Activated naive CD8-positive, alpha-beta T cell (primary cell): ENCODE results near the gene RSPO4.
"Not testable (repeated sequence)": the region's sequence is repeated elsewhere in the genome, so short reads cannot be mapped to it uniquely, and the experiment has no call there.

Experiments
- H3K27ac Mint-ChIP-seq: one replicate; pipeline ENCODE4 v1.8.0; 2021; ENCODE audit warnings: mixed read lengths
- H3K27me3 Mint-ChIP-seq: one replicate; pipeline ENCODE4 v1.8.0; 2021; ENCODE audit warnings: mixed read lengths
- H3K36me3 Mint-ChIP-seq: one replicate; pipeline ENCODE4 v1.8.0; 2021; ENCODE audit warnings: mixed read lengths
- H3K4me1 Mint-ChIP-seq: one replicate; pipeline ENCODE4 v1.8.0; 2021; ENCODE audit warnings: low read depth, mixed read lengths
- H3K4me3 Mint-ChIP-seq: one replicate; pipeline ENCODE4 v1.8.0; 2021; ENCODE audit warnings: mild to moderate bottlenecking, mixed read lengths
- H3K9me3 Mint-ChIP-seq: one replicate; pipeline ENCODE4 v1.8.0; 2021; ENCODE audit warnings: low read depth, mixed read lengths

The RSPO4 gene

GRCh38 chr20:1001911-1002681 lies at the start of gene RSPO4:
RSPO4 (minus strand) TSS chr20:1002311; CDS start chr20:1002164, 147 bp downstream.
- Mint-ChIP-seq H3K4me3 (peak within 1 kb of the TSS; percentile 76), H3K36me3 (no peaks in the 10 kb centered on the region), H3K4me1 (peaks cover 8% of the 10 kb centered on the region), H3K27me3 (peaks cover 15% of the 10 kb centered on the region), H3K27ac (no peak within 1 kb of the TSS), H3K9me3 (no peaks in the 10 kb centered on the region)

- H3K27ac Mint-ChIP-seq, result no peak overlapping the region
Observed at GRCh38 chr20:1050440-1050839, 48.3 kb upstream of the RSPO4 start.

GRCh38 chr20:1045860-1046418 lies 43.8 kb upstream of the RSPO4 start:
- Mint-ChIP-seq H3K9me3 (no peaks in the 10 kb centered on the region), H3K36me3 (peaks cover under 1% of the 10 kb centered on the region), H3K27me3 (no peaks in the 10 kb centered on the region), H3K4me1 (no peaks in the 10 kb centered on the region), H3K4me3 (no peak overlapping the region), H3K27ac (no peak overlapping the region)

More at GRCh38 chr20:1050440-1050839, 48.3 kb upstream of the RSPO4 start:
- Mint-ChIP-seq H3K4me1 (no peaks in the 10 kb centered on the region), H3K27me3 (no peaks in the 10 kb centered on the region), H3K9me3 (no peaks in the 10 kb centered on the region), H3K36me3 (no peaks in the 10 kb centered on the region), H3K4me3 (no peak overlapping the region)

- no peaks in the 10 kb centered on the region for H3K9me3 Mint-ChIP-seq
- H3K36me3 Mint-ChIP-seq, result peaks cover 3% of the 10 kb centered on the region
- H3K4me1 Mint-ChIP-seq, result no peaks in the 10 kb centered on the region
- H3K4me3 Mint-ChIP-seq, result no peak overlapping the region
- no peak overlapping the region for H3K27ac Mint-ChIP-seq
- no peaks in the 10 kb centered on the region for H3K27me3 Mint-ChIP-seq
Observed at GRCh38 chr20:1041845-1042390, 39.8 kb upstream of the RSPO4 start.

- H3K36me3 Mint-ChIP-seq, result peaks cover 3% of the 10 kb centered on the region
- no peaks in the 10 kb centered on the region for H3K9me3 Mint-ChIP-seq
- no peaks in the 10 kb centered on the region for H3K4me1 Mint-ChIP-seq
- no peak overlapping the region for H3K4me3 Mint-ChIP-seq
- H3K27ac Mint-ChIP-seq, result no peak overlapping the region
- H3K27me3 Mint-ChIP-seq, result peaks cover 4% of the 10 kb centered on the region
Observed at GRCh38 chr20:1038205-1038604, 36.1 kb upstream of the RSPO4 start.

GRCh38 chr20:1037039-1037438 lies 34.9 kb upstream of the RSPO4 start:
- peaks cover 3% of the 10 kb centered on the region for H3K36me3 Mint-ChIP-seq
- no peak overlapping the region for H3K27ac Mint-ChIP-seq
- peaks cover 5% of the 10 kb centered on the region for H3K27me3 Mint-ChIP-seq
- no peak overlapping the region for H3K4me3 Mint-ChIP-seq
- no peaks in the 10 kb centered on the region for H3K9me3 Mint-ChIP-seq
- H3K4me1 Mint-ChIP-seq, result no peaks in the 10 kb centered on the region

- Mint-ChIP-seq H3K27ac (no peak overlapping the region), H3K27me3 (peaks cover 5% of the 10 kb centered on the region), H3K36me3 (peaks cover 2% of the 10 kb centered on the region), H3K4me1 (no peaks in the 10 kb centered on the region), H3K9me3 (no peaks in the 10 kb centered on the region), H3K4me3 (no peak overlapping the region)
Observed at GRCh38 chr20:1035466-1035865, 33.4 kb upstream of the RSPO4 start.

GRCh38 chr20:1034415-1034789 lies 32.3 kb upstream of the RSPO4 start:
- no peaks in the 10 kb centered on the region for H3K4me1 Mint-ChIP-seq
- H3K36me3 Mint-ChIP-seq, result peaks cover 2% of the 10 kb centered on the region
- no peaks in the 10 kb centered on the region for H3K9me3 Mint-ChIP-seq
- H3K4me3 Mint-ChIP-seq, result no peak overlapping the region
- H3K27ac Mint-ChIP-seq, result no peak overlapping the region
- H3K27me3 Mint-ChIP-seq, result peaks cover 5% of the 10 kb centered on the region

- no peaks in the 10 kb centered on the region for H3K4me1 Mint-ChIP-seq
- no peak overlapping the region for H3K27ac Mint-ChIP-seq
- no peak overlapping the region for H3K4me3 Mint-ChIP-seq
- H3K9me3 Mint-ChIP-seq, result no peaks in the 10 kb centered on the region
- peaks cover 5% of the 10 kb centered on the region for H3K27me3 Mint-ChIP-seq
- H3K36me3 Mint-ChIP-seq, result peaks cover 2% of the 10 kb centered on the region
Observed at GRCh38 chr20:1033751-1034414, 31.8 kb upstream of the RSPO4 start.

GRCh38 chr20:1029980-1030379 lies 27.9 kb upstream of the RSPO4 start:
- Mint-ChIP-seq H3K27ac (no peak overlapping the region), H3K36me3 (peaks cover 2% of the 10 kb centered on the region)

GRCh38 chr20:1026214-1026613 lies 24.1 kb upstream of the RSPO4 start:
- not testable (repeated sequence) for H3K36me3 Mint-ChIP-seq, H3K4me3 Mint-ChIP-seq, H3K4me1 Mint-ChIP-seq, H3K27me3 Mint-ChIP-seq, H3K9me3 Mint-ChIP-seq, H3K27ac Mint-ChIP-seq

More at GRCh38 chr20:1029980-1030379, 27.9 kb upstream of the RSPO4 start:
- Mint-ChIP-seq H3K27me3 (peaks cover 3% of the 10 kb centered on the region), H3K4me1 (no peaks in the 10 kb centered on the region), H3K4me3 (no peak overlapping the region), H3K9me3 (no peaks in the 10 kb centered on the region)

- H3K36me3 Mint-ChIP-seq, result no peaks in the 10 kb centered on the region
- no peak overlapping the region for H3K4me3 Mint-ChIP-seq
- no peaks in the 10 kb centered on the region for H3K4me1 Mint-ChIP-seq
- H3K9me3 Mint-ChIP-seq, result no peaks in the 10 kb centered on the region
- no peaks in the 10 kb centered on the region for H3K27me3 Mint-ChIP-seq
- H3K27ac Mint-ChIP-seq, result no peak overlapping the region
Observed at GRCh38 chr20:1022871-1023270, 20.8 kb upstream of the RSPO4 start.

- no peak overlapping the region for H3K4me3 Mint-ChIP-seq
Observed at GRCh38 chr20:1020614-1021013, 18.5 kb upstream of the RSPO4 start.

GRCh38 chr20:1019344-1019743 lies 17.2 kb upstream of the RSPO4 start:
- Mint-ChIP-seq H3K27ac (no peak overlapping the region), H3K4me1 (no peaks in the 10 kb centered on the region), H3K36me3 (no peaks in the 10 kb centered on the region), H3K4me3 (no peak overlapping the region), H3K27me3 (no peaks in the 10 kb centered on the region), H3K9me3 (no peaks in the 10 kb centered on the region)

More at GRCh38 chr20:1020614-1021013, 18.5 kb upstream of the RSPO4 start:
- no peaks in the 10 kb centered on the region for H3K27me3 Mint-ChIP-seq
- H3K27ac Mint-ChIP-seq, result no peak overlapping the region
- H3K9me3 Mint-ChIP-seq, result no peaks in the 10 kb centered on the region
- no peaks in the 10 kb centered on the region for H3K4me1 Mint-ChIP-seq
- no peaks in the 10 kb centered on the region for H3K36me3 Mint-ChIP-seq

- H3K4me3 Mint-ChIP-seq, result no peak overlapping the region
- no peaks in the 10 kb centered on the region for H3K27me3 Mint-ChIP-seq
- H3K4me1 Mint-ChIP-seq, result no peaks in the 10 kb centered on the region
- H3K9me3 Mint-ChIP-seq, result no peaks in the 10 kb centered on the region
- no peak overlapping the region for H3K27ac Mint-ChIP-seq
- H3K36me3 Mint-ChIP-seq, result no peaks in the 10 kb centered on the region
Observed at GRCh38 chr20:1017677-1018076, 15.6 kb upstream of the RSPO4 start.
